ENCODE results near the gene MYL3. TPM values are rescaled to one million over a fixed set of nuclear protein-coding genes. Genes with fewer than 3 reads are reported as not detected.

Gene MYL3
- total RNA-seq, 1 donor from 2014 or later = not detected

DNA sequence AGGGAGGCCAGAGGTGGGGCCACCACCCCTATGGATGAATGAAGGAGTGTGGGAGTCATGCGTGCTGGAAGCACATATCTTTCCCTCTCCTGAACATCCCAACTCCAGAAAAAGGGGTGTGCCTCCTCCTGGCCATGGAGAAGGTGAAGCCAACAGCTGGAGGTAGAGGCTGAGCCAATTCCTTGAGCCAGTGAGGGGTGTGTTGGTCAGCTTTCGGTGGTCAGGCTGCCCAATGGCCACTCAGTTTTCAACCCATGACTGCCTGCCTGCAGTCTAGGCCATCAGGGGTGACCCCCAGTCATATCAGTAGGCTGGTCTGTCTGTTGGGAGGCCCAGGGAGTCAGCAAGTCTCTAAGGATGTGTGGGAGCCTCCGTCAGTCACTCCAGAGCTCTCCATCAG, 27.9 kb upstream of the MYL3 start:
- DNase-seq (ENCODE audit: low read depth) (no peak), FAIRE-seq (no peak)
- H3K4me3 ChIP-seq (ENCODE audit: low read depth, low read length) = no peak overlapping the region
- TF ChIP-seq, protein P1, sequence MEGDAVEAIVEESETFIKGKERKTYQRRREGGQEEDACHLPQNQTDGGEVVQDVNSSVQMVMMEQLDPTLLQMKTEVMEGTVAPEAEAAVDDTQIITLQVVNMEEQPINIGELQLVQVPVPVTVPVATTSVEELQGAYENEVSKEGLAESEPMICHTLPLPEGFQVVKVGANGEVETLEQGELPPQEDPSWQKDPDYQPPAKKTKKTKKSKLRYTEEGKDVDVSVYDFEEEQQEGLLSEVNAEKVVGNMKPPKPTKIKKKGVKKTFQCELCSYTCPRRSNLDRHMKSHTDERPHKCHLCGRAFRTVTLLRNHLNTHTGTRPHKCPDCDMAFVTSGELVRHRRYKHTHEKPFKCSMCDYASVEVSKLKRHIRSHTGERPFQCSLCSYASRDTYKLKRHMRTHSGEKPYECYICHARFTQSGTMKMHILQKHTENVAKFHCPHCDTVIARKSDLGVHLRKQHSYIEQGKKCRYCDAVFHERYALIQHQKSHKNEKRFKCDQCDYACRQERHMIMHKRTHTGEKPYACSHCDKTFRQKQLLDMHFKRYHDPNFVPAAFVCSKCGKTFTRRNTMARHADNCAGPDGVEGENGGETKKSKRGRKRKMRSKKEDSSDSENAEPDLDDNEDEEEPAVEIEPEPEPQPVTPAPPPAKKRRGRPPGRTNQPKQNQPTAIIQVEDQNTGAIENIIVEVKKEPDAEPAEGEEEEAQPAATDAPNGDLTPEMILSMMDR (IDR thresholded peaks at IDR 0.05; ENCODE audit: insufficient read depth, low read length, severe bottlenecking) = no peak
- no peaks in the 10 kb centered on the region for H3K36me3 ChIP-seq (ENCODE audit: control insufficient read depth, insufficient read depth, low read length)
- peaks cover 15% of the 10 kb centered on the region for H3K27me3 ChIP-seq (ENCODE audit: control insufficient read depth, insufficient read depth, low read length)

DNA sequence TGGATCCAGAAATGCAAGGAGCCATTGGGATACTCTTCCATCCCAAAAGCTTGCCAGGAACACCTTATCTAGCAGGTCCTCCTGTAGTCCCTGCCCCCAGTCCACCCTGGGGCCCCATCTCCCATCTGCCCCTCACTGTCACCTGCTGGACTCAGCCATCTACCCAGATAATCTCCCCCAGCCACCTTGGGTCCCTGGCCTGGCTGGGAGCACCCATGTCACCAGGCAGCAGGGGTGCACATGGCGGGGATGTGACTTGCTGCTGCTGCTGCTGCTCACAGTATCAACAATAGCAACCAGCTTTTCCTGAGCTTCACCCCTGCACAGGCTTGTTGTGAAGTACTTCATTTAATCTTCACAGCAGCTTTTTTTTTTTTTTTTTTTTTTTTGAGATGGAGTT, 26.9 kb upstream of the MYL3 start:
- no peak overlapping the region for H3K4me3 ChIP-seq (ENCODE audit: low read depth, low read length)
- TF ChIP-seq, protein P1 (IDR thresholded peaks at IDR 0.05; ENCODE audit: insufficient read depth, low read length, severe bottlenecking) = no peak
- no peaks in the 10 kb centered on the region for H3K36me3 ChIP-seq (ENCODE audit: control insufficient read depth, insufficient read depth, low read length)
- DNase-seq (ENCODE audit: low read depth) (no peak), FAIRE-seq (no peak)
- peaks cover 15% of the 10 kb centered on the region for H3K27me3 ChIP-seq (ENCODE audit: control insufficient read depth, insufficient read depth, low read length)

GRCh38 chr3:46889381-46890110, 26.3 kb upstream of the MYL3 start:
- FAIRE-seq (no peak), DNase-seq (ENCODE audit: low read depth) (no peak)
- TF ChIP-seq, protein P1 (IDR thresholded peaks at IDR 0.05; ENCODE audit: insufficient read depth, low read length, severe bottlenecking) = no peak
- Histone ChIP-seq H3K27me3 (ENCODE audit: control insufficient read depth, insufficient read depth, low read length) (peaks cover 20% of the 10 kb centered on the region), H3K4me3 (ENCODE audit: low read depth, low read length) (no peak overlapping the region), H3K36me3 (ENCODE audit: control insufficient read depth, insufficient read depth, low read length) (no peaks in the 10 kb centered on the region)

GRCh38 chr3:46888705-46889104, 25.5 kb upstream of the MYL3 start:
- H3K36me3 ChIP-seq (ENCODE audit: control insufficient read depth, insufficient read depth, low read length) = no peaks in the 10 kb centered on the region
- DNase-seq (ENCODE audit: low read depth) (no peak), FAIRE-seq (no peak)
- peaks cover 28% of the 10 kb centered on the region for H3K27me3 ChIP-seq (ENCODE audit: control insufficient read depth, insufficient read depth, low read length)
- TF ChIP-seq, protein P1 (IDR thresholded peaks at IDR 0.05; ENCODE audit: insufficient read depth, low read length, severe bottlenecking) = no peak
- H3K4me3 ChIP-seq (ENCODE audit: low read depth, low read length) = no peak overlapping the region

DNA sequence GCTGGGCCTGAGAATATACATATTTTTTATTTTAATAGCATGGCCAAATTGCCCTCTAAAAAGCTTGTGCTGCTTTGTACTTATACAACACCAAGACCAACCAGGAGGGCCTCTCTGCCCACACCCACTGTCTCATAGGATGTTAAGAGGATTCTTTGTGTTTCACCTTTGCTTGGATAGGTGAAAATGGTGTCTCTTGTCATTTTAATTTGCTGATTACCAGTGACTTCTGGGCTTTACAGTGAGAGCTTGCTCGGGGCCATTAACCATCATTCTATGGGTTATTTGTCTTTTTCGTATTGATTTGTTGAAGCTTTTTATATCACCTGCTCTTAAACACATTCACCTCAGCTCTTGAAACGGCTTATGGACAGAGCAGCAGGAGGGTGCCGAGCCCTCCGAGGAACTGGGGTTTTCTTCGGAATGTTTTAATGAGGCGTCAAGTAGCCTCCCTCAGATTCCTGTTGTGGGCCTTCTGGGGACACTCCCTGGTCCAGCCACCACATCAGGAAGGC, 24.8 kb upstream of the MYL3 start:
- FAIRE-seq (no peak), DNase-seq (ENCODE audit: low read depth) (no peak)
- H3K27me3 ChIP-seq (ENCODE audit: control insufficient read depth, insufficient read depth, low read length) = peaks cover 31% of the 10 kb centered on the region
- TF ChIP-seq, protein P1 (IDR thresholded peaks at IDR 0.05; ENCODE audit: insufficient read depth, low read length, severe bottlenecking) = no peak
- no peaks in the 10 kb centered on the region for H3K36me3 ChIP-seq (ENCODE audit: control insufficient read depth, insufficient read depth, low read length)
- H3K4me3 ChIP-seq (ENCODE audit: low read depth, low read length) = no peak overlapping the region

Measured in bronchial epithelial cell (primary cell).